ENCODE measurements around the gene PLA2G2E. TPM values are rescaled to one million over a fixed set of nuclear protein-coding genes. Genes with fewer than 3 reads are reported as not detected.

PLA2G2E gene
- total RNA-seq, result not detected
- total RNA-seq (2013), result not detected

- Mint-ChIP-seq H3K36me3 (no peaks in the 10 kb centered on the region), H3K27me3 (ENCODE audit: low read depth in 2 of 2) (peaks cover 0 to 3% of the 10 kb centered on the region in 2 donors), H3K4me1 (no peaks in the 10 kb centered on the region), H3K4me3 (no peak within 1 kb of the TSS), H3K9me3 (no peaks in the 10 kb centered on the region), H3K27ac (no peak within 1 kb of the TSS)
- intact Hi-C loops (cut with micrococcal nuclease), result no loop called here
- DNase-seq (no peak), ATAC-seq (no peak)
- H3K27ac ChIP-seq (ENCODE audit: low read length), result no peak within 1 kb of the TSS
- no peaks in the 10 kb centered on the region for H3K4me1 ChIP-seq (ENCODE audit: control insufficient read depth, insufficient read depth, low read length)
- H3K36me3 ChIP-seq (ENCODE audit: control insufficient read depth, insufficient read depth, low read length), result no peaks in the 10 kb centered on the region
- no peaks in the 10 kb centered on the region for H3K9me3 ChIP-seq (ENCODE audit: control insufficient read depth, insufficient read depth, low read length)
- no peak for TF ChIP-seq CTCF (IDR thresholded peaks at IDR 0.05)
- WGBS (ENCODE audit: insufficient coverage), result 70% methylated on average over 14 of the region's 14 CpGs
- H3K27me3 ChIP-seq (ENCODE audit: control insufficient read depth, insufficient read depth, low read length), result no peaks in the 10 kb centered on the region
- no peak within 1 kb of the TSS for H3K4me3 ChIP-seq (ENCODE audit: low read length)
These were observed at the start of gene PLA2G2E for GRCh38 chr1:19923137-19923952. Gene PLA2G2E, minus strand, starts transcription at chr1:19923617. Its CDS starts 58 bp downstream, at chr1:19923559.

GRCh38 chr1:19971664-19972063, 48.2 kb upstream of the PLA2G2E start:
- H3K4me1 Mint-ChIP-seq, result no peaks in the 10 kb centered on the region
- intact Hi-C loops (cut with micrococcal nuclease), result no loop called here
- H3K27ac Mint-ChIP-seq, result no peak overlapping the region
- H3K9me3 Mint-ChIP-seq, result no peaks in the 10 kb centered on the region
- H3K4me1 ChIP-seq (ENCODE audit: control insufficient read depth, insufficient read depth, low read length), result no peaks in the 10 kb centered on the region
- no peak overlapping the region for H3K4me3 Mint-ChIP-seq
- WGBS (ENCODE audit: insufficient coverage), result 67% methylated on average over 1 of the region's 1 CpG
- H3K27me3 Mint-ChIP-seq (ENCODE audit: low read depth in 2 of 2), result peaks cover 34 to 41% of the 10 kb centered on the region in 2 donors
- H3K36me3 ChIP-seq (ENCODE audit: control insufficient read depth, insufficient read depth, low read length), result no peaks in the 10 kb centered on the region
- no peaks in the 10 kb centered on the region for H3K36me3 Mint-ChIP-seq
- ATAC-seq (no peak), DNase-seq (no peak)
- H3K4me3 ChIP-seq (ENCODE audit: low read length), result no peak overlapping the region
- TF ChIP-seq CTCF (IDR thresholded peaks at IDR 0.05), result no peak
- H3K27me3 ChIP-seq (ENCODE audit: control insufficient read depth, insufficient read depth, low read length), result no peaks in the 10 kb centered on the region
- H3K27ac ChIP-seq (ENCODE audit: low read length), result no peak overlapping the region
- H3K9me3 ChIP-seq (ENCODE audit: control insufficient read depth, insufficient read depth, low read length), result no peaks in the 10 kb centered on the region

- H3K27me3 ChIP-seq (ENCODE audit: control insufficient read depth, insufficient read depth, low read length), result no peaks in the 10 kb centered on the region
- WGBS (ENCODE audit: insufficient coverage), result 68% methylated on average over 5 of the region's 5 CpGs
These were observed 46.7 kb upstream of the PLA2G2E start for GRCh38 chr1:19969898-19970660.

More at GRCh38 chr1:19969898-19970660, 46.7 kb upstream of the PLA2G2E start:
- intact Hi-C loops (cut with micrococcal nuclease), result no loop called here
- Histone ChIP-seq H3K4me1 (ENCODE audit: control insufficient read depth, insufficient read depth, low read length) (no peaks in the 10 kb centered on the region), H3K4me3 (ENCODE audit: low read length) (no peak overlapping the region), H3K9me3 (ENCODE audit: control insufficient read depth, insufficient read depth, low read length) (no peaks in the 10 kb centered on the region), H3K27ac (ENCODE audit: low read length) (no peak overlapping the region), H3K36me3 (ENCODE audit: control insufficient read depth, insufficient read depth, low read length) (no peaks in the 10 kb centered on the region)
- ATAC-seq (no peak), DNase-seq (no peak)
- Mint-ChIP-seq H3K9me3 (no peaks in the 10 kb centered on the region), H3K4me3 (no peak overlapping the region), H3K4me1 (no peaks in the 10 kb centered on the region), H3K27ac (no peak overlapping the region), H3K36me3 (no peaks in the 10 kb centered on the region), H3K27me3 (ENCODE audit: low read depth in 2 of 2) (peaks cover 39 to 43% of the 10 kb centered on the region in 2 donors)
- no peak for TF ChIP-seq CTCF (IDR thresholded peaks at IDR 0.05)

All from natural killer cell (primary cell).